D721Med (cell line): Measurements from ENCODE around the gene AADACL2.

Source experiments
- DNase-seq: peaks from one replicate; pipeline ENCODE4 v3.0.0; 2011; ENCODE audit warnings: low spot score; ENCODE audit not compliant: insufficient read length
- FAIRE-seq: peaks from 2 replicates; lab custom pipeline; 2011; peaks lifted over from hg19 to GRCh38; lab: Jason Lieb, UNC
- TF ChIP-seq, protein P1 (sequence below): IDR thresholded peaks from 2 replicates; pipeline ENCODE4 v1.5.1; 2012; ENCODE audit warnings: mild to moderate bottlenecking, control low read depth; ENCODE audit not compliant: insufficient read depth; ENCODE audit errors: missing control alignments

Gene AADACL2, protein sequence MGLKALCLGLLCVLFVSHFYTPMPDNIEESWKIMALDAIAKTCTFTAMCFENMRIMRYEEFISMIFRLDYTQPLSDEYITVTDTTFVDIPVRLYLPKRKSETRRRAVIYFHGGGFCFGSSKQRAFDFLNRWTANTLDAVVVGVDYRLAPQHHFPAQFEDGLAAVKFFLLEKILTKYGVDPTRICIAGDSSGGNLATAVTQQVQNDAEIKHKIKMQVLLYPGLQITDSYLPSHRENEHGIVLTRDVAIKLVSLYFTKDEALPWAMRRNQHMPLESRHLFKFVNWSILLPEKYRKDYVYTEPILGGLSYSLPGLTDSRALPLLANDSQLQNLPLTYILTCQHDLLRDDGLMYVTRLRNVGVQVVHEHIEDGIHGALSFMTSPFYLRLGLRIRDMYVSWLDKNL

DNA sequence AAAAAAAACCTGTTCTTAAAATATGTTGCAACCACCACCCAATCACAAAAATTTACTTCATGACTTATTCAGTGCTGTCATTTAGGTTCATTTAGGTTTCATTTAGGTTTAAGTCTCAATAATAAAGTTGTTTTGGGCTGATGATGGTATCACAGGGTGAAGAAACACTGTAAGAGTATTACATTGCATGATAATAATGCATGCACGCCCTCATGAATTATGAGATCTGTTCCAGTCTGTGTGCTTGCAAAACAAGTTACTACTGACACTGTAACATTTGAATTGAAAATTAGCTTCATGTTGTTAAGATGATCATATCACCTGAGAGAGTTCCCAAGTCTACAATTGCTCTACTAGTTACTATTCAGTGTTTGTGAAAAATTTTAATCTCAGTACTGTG lies at the start of gene AADACL2:
TSS of gene AADACL2 (plus strand) at position 315 of the 400 bp plus-strand sequence. CDS start 109 bp downstream, outside the sequence.
- TF ChIP-seq, protein P1, sequence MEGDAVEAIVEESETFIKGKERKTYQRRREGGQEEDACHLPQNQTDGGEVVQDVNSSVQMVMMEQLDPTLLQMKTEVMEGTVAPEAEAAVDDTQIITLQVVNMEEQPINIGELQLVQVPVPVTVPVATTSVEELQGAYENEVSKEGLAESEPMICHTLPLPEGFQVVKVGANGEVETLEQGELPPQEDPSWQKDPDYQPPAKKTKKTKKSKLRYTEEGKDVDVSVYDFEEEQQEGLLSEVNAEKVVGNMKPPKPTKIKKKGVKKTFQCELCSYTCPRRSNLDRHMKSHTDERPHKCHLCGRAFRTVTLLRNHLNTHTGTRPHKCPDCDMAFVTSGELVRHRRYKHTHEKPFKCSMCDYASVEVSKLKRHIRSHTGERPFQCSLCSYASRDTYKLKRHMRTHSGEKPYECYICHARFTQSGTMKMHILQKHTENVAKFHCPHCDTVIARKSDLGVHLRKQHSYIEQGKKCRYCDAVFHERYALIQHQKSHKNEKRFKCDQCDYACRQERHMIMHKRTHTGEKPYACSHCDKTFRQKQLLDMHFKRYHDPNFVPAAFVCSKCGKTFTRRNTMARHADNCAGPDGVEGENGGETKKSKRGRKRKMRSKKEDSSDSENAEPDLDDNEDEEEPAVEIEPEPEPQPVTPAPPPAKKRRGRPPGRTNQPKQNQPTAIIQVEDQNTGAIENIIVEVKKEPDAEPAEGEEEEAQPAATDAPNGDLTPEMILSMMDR = no peak
- FAIRE-seq = no peak
- no peak for DNase-seq

DNA sequence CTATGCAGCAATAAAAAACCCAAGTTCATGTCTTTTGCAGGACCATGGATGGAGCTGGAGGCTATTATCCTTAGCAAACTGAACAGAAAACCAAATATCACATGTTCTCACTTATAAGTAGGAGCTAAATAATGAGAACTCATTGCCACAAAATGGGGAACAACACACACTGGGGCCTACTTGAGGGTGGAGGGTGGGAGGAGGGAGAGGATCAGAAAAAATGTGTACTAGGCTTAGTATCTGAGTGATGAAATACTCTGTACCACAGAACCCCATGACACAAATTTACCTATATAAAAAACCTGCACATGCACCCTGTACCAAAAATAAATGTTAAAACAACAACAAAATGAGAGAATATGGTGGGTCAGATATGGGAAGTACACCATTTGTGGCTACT lies 49.6 kb upstream of the AADACL2 start:
- TF ChIP-seq, protein P1 = no peak
- FAIRE-seq (no peak), DNase-seq (no peak)

DNA sequence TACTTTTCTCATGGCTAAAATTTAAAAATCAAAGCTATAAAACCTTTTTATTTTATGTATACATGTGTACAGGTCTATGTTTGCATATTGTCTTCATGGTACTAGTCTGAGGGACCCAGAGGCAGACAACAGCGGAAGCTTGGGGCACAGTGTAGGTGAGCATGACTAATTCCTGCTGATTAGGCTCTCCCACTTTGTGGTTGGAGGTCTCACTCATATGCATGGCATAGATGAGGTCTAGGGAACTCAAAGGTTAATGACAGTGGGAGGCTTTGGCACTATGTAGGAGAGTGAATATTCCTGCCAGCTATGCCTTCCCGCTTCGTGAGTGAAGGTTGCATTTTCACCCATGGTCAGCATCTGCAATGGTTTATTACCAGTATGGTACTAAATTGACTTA lies 47.5 kb upstream of the AADACL2 start:
- TF ChIP-seq, protein P1 = no peak
- DNase-seq = no peak
- FAIRE-seq = no peak

DNA sequence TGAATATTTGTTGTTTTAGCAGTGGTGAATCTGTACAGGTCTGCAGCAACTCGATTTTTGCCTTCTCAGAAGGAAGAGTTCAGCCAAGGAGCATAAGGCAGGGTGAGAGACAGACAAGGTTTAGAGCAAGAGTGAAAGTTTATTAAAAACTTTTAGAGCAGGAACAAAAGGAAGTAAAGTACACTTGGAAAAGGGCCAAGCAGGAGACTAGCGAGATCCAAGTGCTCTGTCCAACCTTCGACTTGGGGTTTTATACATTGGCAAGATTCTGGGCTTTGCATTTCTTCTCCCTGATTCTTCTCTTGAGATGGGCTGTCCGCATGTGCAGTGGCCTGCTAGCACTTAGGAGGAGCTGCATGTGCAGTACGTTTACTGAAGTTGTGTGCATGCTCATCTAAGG lies 46.7 kb upstream of the AADACL2 start:
- TF ChIP-seq, protein P1 = no peak
- DNase-seq = no peak
- FAIRE-seq = no peak

DNA sequence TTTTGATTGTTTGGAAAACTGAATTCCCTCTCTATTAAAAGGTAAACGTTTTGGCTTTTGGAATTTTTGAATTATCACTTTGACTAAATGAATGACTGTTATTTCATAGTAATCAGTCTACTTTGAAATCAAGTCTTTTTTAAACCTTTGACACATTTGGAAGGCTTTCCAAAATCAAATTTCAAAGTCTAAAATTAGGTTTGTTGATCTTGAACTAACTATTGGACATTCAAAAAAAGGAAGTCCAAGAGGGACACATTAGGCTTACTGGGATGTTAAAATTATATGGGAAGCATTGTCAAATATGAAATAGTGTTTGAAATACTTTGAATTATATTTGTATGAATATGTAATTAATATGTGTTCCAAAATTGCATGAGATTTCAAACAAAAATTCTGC lies 45.2 kb upstream of the AADACL2 start:
- TF ChIP-seq, protein P1 = no peak
- FAIRE-seq = no peak

DNA sequence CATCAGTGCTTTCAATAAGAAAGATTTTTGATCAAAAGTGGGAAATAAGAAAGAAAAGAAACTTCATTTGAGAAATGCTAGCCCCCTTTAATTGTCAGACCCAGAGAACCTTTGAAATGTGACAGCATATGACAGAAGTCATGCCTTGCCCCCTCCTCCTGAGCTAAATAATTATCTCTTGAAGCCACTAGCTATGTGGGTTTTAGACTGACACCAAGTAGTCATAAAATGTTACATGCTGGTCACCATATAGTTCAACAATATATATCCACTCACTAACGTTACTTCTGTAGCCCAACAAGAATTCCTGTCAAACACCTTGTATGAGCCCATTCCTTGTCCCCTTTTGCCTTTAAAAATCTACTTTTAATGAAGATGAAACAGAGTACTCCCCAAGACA lies 43.1 kb upstream of the AADACL2 start:
- DNase-seq = no peak
- FAIRE-seq = no peak
- TF ChIP-seq, protein P1 = no peak

More for the DNA sequence above, 45.2 kb upstream of the AADACL2 start:
- no peak for DNase-seq

DNA sequence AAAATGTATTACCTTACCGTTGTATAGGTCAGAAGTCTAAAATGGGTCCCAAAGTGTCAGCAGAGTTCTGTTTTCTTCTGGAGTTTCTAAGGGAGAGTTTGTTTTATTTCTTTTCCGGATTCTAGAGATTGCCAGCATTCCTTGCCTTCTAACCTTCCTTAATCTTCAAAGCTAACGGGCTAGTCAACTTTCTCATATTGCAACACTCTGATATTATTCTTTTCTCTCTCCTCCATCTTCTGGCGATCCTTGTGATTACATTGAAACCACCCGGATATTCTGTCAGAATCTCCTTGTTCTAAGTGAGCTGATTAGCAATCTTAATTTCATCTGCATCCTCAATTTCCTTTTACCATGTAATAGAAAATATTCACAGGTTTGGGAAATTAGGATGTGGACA lies 36.2 kb upstream of the AADACL2 start:
- FAIRE-seq (no peak), DNase-seq (no peak)
- TF ChIP-seq, protein P1 = no peak
